ENCODE data around the gene FAM9C. TPM values are rescaled to one million over a fixed set of nuclear protein-coding genes. Genes with fewer than 3 reads are reported as not detected.
A peak's percentile ranks its signal among the peaks of the same experiment; 100 is the strongest.
"Not testable (repeated sequence)": the region's sequence is repeated elsewhere in the genome, so short reads cannot be mapped to it uniquely, and the experiment has no call there.

FAM9C gene
- total and polyA plus RNA-seq, 5 donors = 0.02 TPM; not detected in 4

GRCh38 chrX:13085526-13085925 lies 41.1 kb upstream of the FAM9C start:
- ATAC-seq (no peak), DNase-seq (no peak)
- intact Hi-C loops (cut with DNase I) = no loop called here
- WGBS = 57% methylated on average over 5 of the region's 5 CpGs
- Histone ChIP-seq H3K4me3 (ENCODE audit: low read length) (no peak overlapping the region), H3K27ac (ENCODE audit: low read length) (no peak overlapping the region), H3K27me3 (ENCODE audit: control insufficient read depth, insufficient read depth) (no peaks in the 10 kb centered on the region), H3K9me3 (ENCODE audit: control insufficient read depth, low read length) (no peaks in the 10 kb centered on the region), H3K4me1 (ENCODE audit: control insufficient read depth, insufficient read depth, low read length) (no peaks in the 10 kb centered on the region)

DNA sequence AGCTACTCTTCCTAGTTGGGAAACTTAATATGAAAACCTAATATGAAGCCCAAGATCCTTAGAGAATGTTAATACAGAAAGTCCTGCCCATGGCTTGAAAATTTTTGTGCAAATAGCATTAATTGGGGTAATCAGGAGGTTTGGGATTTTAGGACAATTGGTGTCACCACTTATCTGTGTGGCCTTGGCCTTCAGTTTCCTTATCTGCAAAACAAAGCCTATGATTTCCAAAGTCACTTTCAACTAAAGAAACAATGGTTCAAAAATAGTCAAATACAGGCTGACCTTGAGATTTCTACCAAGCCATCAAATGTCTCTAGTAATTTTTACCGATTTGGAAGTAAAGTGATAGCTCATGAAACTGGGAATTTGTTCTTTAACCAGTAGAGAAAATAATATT lies 40.2 kb upstream of the FAM9C start:
- 63% methylated on average over 1 of the region's 1 CpG for WGBS
- intact Hi-C loops (cut with DNase I) = no loop called here
- ATAC-seq (peak in 1 of 2 donors; percentile 43), DNase-seq (no peak)
- no peaks in the 10 kb centered on the region for H3K9me3 ChIP-seq (ENCODE audit: control insufficient read depth, low read length)
- H3K4me1 ChIP-seq (ENCODE audit: control insufficient read depth, insufficient read depth, low read length) = no peaks in the 10 kb centered on the region
- no peaks in the 10 kb centered on the region for H3K27me3 ChIP-seq (ENCODE audit: control insufficient read depth, insufficient read depth)
- no peak overlapping the region for H3K4me3 ChIP-seq (ENCODE audit: low read length)
- H3K27ac ChIP-seq (ENCODE audit: low read length) = no peak overlapping the region

DNA sequence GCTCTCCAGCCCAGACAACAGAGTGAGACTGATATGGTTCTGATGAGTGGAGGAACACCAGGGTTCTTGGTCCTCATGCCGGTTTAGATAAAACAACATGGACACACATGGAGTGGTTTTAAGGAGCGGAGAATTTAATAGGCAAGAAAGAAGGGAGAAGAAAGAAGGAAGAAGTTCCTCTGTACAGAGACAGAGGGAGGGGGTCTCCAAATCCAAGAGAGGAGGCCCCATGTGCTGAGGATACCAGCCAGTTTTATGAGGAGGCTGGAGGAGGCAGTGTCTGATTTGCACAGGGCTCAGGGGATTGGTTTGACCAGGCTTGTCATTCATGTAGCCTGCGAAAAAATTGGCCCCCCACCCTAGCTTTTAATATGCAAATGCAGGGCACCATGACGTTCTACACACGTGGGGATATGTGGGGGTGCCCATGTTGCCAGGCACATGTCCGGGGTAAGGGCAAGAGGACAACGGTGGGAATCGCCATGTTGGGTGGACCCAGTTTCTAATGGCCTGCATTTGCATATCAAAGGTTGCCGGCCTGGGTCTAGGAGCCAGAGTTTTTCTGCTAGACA lies 39.4 kb upstream of the FAM9C start:
- H3K27ac ChIP-seq (ENCODE audit: low read length); ATAC-seq; intact Hi-C loops (cut with DNase I); DNase-seq; H3K4me1 ChIP-seq (ENCODE audit: control insufficient read depth, insufficient read depth, low read length); H3K9me3 ChIP-seq (ENCODE audit: control insufficient read depth, low read length); H3K27me3 ChIP-seq (ENCODE audit: control insufficient read depth, insufficient read depth); H3K4me3 ChIP-seq (ENCODE audit: low read length): not testable (repeated sequence)
- 85% methylated on average over 9 of the region's 9 CpGs for WGBS

GRCh38 chrX:13082206-13083065 lies 38.0 kb upstream of the FAM9C start:
- Histone ChIP-seq H3K27ac (ENCODE audit: low read length) (peak overlapping the region; percentile 27), H3K9me3 (ENCODE audit: control insufficient read depth, low read length) (no peaks in the 10 kb centered on the region), H3K4me1 (ENCODE audit: control insufficient read depth, insufficient read depth, low read length) (peaks cover 3% of the 10 kb centered on the region), H3K27me3 (ENCODE audit: control insufficient read depth, insufficient read depth) (no peaks in the 10 kb centered on the region), H3K4me3 (ENCODE audit: low read length) (no peak overlapping the region)
- intact Hi-C loops (cut with DNase I) = no loop called here
- ATAC-seq (no peak), DNase-seq (no peak)
- 82% methylated on average over 11 of the region's 11 CpGs for WGBS

DNA sequence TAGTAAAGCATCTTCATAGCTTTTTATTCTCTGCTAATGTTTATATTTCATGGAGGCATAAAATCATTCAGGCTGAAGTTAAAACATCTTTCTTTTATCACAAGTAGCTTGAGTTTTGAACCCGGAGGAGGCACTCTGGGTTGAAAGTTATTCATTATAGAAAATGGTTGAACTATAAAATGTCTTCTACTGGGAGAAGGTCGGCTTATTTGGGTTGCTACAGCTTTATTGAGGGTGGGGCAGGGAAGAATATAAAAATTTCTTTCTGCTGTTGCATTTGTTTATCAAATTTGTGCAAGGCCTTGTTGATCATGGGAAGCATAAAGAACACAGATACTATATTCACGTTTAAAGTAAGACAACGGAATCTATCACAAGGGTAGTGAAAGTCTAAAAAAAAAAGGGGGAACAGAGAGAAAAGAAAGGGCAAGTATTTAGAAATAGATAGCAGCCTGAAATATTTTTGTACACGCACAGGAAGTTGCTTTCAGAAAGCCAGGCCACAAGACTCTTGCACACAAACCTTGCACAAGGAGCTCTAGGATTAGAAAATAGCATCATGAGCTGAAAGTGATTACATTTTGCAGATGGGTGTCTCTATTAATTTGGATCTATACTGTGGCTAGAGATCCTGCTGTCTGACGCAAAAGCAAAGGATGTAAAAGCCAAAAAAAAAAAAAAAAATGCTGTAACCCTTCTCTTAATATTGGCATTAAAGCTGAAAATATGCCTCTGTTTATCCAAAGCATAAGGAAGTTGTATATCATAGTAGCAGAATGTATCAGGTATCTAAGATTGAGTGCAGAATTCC lies 37.2 kb upstream of the FAM9C start:
- WGBS = 41% methylated on average over 6 of the region's 6 CpGs
- H3K4me1 ChIP-seq (ENCODE audit: control insufficient read depth, insufficient read depth, low read length) = peaks cover 3% of the 10 kb centered on the region
- intact Hi-C loops (cut with DNase I) = no loop called here

GRCh38 chrX:13080128-13080795 lies 35.8 kb upstream of the FAM9C start:
- ATAC-seq (no peak), DNase-seq (no peak)
- H3K4me1 ChIP-seq (ENCODE audit: control insufficient read depth, insufficient read depth, low read length) = peaks cover 3% of the 10 kb centered on the region
- H3K27ac ChIP-seq (ENCODE audit: low read length) = no peak overlapping the region
- intact Hi-C loops (cut with DNase I) = no loop called here
- no peaks in the 10 kb centered on the region for H3K27me3 ChIP-seq (ENCODE audit: control insufficient read depth, insufficient read depth)
- no peak overlapping the region for H3K4me3 ChIP-seq (ENCODE audit: low read length)
- 90% methylated on average over 4 of the region's 4 CpGs for WGBS
- H3K9me3 ChIP-seq (ENCODE audit: control insufficient read depth, low read length) = no peaks in the 10 kb centered on the region

More for the DNA sequence above, 37.2 kb upstream of the FAM9C start:
- Histone ChIP-seq H3K27ac (ENCODE audit: low read length) (no peak overlapping the region), H3K4me3 (ENCODE audit: low read length) (no peak overlapping the region), H3K9me3 (ENCODE audit: control insufficient read depth, low read length) (no peaks in the 10 kb centered on the region), H3K27me3 (ENCODE audit: control insufficient read depth, insufficient read depth) (no peaks in the 10 kb centered on the region)
- ATAC-seq = no peak
- no peak for DNase-seq

DNA sequence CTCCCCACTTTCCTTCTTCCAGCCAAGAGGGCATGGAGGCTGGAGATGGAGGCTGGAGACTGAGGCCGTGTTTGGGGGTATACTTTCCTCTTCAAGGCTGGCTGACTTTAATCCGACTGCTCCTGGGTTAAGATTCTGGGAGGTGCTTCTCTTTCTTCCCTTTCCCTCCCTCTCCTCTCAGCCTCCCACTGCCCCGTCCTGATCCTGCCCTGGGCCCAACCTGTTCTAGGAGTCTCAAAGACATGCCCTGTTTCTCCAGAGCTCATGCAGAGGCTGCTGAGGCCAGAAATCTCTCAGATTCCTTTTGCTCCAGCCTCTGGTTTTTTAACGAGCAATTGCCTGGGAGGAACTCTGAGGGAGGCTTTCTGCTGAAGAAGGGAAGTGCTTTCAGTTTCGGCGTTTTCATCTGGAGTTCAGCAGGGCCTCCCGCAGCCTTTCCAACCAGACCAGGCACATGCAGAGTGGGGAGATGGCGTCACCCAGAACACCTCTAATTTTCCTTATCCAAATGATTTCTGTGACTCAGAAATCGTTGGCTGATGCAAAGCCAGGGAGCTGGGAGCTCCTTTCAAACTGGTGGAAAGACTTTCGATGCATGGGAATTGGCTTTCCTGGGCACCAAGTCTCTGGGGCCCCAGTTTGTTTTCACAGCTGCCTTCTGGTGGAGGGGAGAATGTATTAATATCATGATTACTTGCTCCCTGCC lies 34.5 kb upstream of the FAM9C start:
- DNase-seq (peak; percentile 28 to 69 (median 64)), ATAC-seq (peak; percentile 82 to 83)
- H3K27me3 ChIP-seq (ENCODE audit: control insufficient read depth, insufficient read depth) = no peaks in the 10 kb centered on the region
- intact Hi-C loops (cut with DNase I) = no loop called here
- H3K27ac ChIP-seq (ENCODE audit: low read length) = peak overlapping the region; percentile 71
- WGBS = 31% methylated on average over 10 of the region's 10 CpGs
- peaks cover 3% of the 10 kb centered on the region for H3K4me1 ChIP-seq (ENCODE audit: control insufficient read depth, insufficient read depth, low read length)
- H3K4me3 ChIP-seq (ENCODE audit: low read length) = peak overlapping the region; percentile 20
- H3K9me3 ChIP-seq (ENCODE audit: control insufficient read depth, low read length) = no peaks in the 10 kb centered on the region

DNA sequence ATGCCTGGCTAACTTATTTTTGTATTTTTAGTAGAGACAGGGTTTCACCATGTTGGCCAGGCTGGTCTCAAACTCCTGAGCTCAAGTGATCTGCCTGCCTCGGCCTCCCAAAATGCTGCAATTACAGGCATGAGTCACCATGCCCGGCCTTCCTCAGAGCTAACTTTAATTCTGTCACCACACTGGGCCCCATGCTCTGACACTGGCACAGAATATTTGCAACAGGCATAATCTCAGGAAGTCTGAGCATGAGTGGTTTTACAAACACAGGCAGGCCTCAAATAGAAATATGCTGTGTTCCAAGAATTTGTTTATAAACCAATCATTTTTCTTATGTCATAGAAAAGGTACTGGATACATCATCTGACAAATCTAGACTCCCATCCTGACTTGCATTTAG lies 32.7 kb upstream of the FAM9C start:
- no peak overlapping the region for H3K27ac ChIP-seq (ENCODE audit: low read length)
- 65% methylated on average over 2 of the region's 2 CpGs for WGBS
- H3K4me3 ChIP-seq (ENCODE audit: low read length) = no peak overlapping the region
- ATAC-seq (no peak), DNase-seq (no peak)
- peaks cover 3% of the 10 kb centered on the region for H3K4me1 ChIP-seq (ENCODE audit: control insufficient read depth, insufficient read depth, low read length)
- H3K27me3 ChIP-seq (ENCODE audit: control insufficient read depth, insufficient read depth) = no peaks in the 10 kb centered on the region
- intact Hi-C loops (cut with DNase I) = no loop called here
- no peaks in the 10 kb centered on the region for H3K9me3 ChIP-seq (ENCODE audit: control insufficient read depth, low read length)

- H3K27ac ChIP-seq (ENCODE audit: low read length) = no peak overlapping the region
- no peak for ATAC-seq
- intact Hi-C loops (cut with DNase I) = no loop called here
- H3K4me3 ChIP-seq (ENCODE audit: low read length) = no peak overlapping the region
- 95% methylated on average over 4 of the region's 4 CpGs for WGBS
- H3K4me1 ChIP-seq (ENCODE audit: control insufficient read depth, insufficient read depth, low read length) = peaks cover 3% of the 10 kb centered on the region
- no peaks in the 10 kb centered on the region for H3K27me3 ChIP-seq (ENCODE audit: control insufficient read depth, insufficient read depth)
- H3K9me3 ChIP-seq (ENCODE audit: control insufficient read depth, low read length) = no peaks in the 10 kb centered on the region
- DNase-seq = no peak
These were observed 31.9 kb upstream of the FAM9C start for GRCh38 chrX:13076176-13076961.

All from right cardiac atrium (tissue), 5 donors.